Measurements from ENCODE around the gene JOSD2.

Gene JOSD2

DNA sequence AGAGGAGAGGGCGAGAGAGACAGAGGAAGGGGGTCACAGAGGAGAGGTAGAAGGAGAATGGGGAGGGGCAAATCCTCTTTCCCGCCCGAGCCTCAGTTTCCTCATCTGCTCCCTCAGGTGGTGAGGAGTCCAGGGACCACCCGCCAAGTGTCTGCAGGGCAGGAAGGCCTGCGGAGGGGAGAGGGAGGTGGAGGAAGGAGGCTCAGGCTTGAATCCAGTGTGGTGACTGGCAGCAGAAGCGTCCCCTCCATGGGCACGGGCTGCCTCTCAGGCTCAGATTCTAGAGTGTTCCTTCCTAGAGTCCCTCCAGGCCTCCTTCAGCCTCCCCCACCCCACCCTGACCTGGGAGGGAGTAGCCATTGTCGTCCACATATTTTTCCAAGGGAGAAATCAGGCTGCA lies 17.8 kb downstream of the JOSD2 start:
- Histone ChIP-seq H2AFZ (ENCODE audit: low read depth, low read length, severe bottlenecking) (no peak overlapping the region), H3K9me2 (replicated peaks; ENCODE audit: insufficient read depth, low read length) (no peaks in the 10 kb centered on the region), H3K9ac (ENCODE audit: low read length) (no peak overlapping the region), H3F3A (ENCODE audit: insufficient read depth) (no peaks in the 10 kb centered on the region), H3K9me3 (ENCODE audit: insufficient read depth, low read length) (no peaks in the 10 kb centered on the region), H3K36me3 (ENCODE audit: low read length) (no peaks in the 10 kb centered on the region), H3K27ac (ENCODE audit: low read depth, low read length) (no peak overlapping the region), H3K27me3 (ENCODE audit: low read length) (no peaks in the 10 kb centered on the region), H4K20me1 (ENCODE audit: low read depth, low read length) (no peaks in the 10 kb centered on the region), H3K4me3 (ENCODE audit: insufficient read depth, low read length, poor library complexity, severe bottlenecking) (no peak overlapping the region), H3K79me2 (ENCODE audit: insufficient read depth, low read length) (no peaks in the 10 kb centered on the region), H3K4me2 (ENCODE audit: low read depth, low read length, poor library complexity, severe bottlenecking) (no peak overlapping the region)
- TF ChIP-seq EZH2phosphoT487 (conservative IDR thresholded peaks at IDR 0.05; ENCODE audit: low read length): no peak
- TF ChIP-seq, protein P1, sequence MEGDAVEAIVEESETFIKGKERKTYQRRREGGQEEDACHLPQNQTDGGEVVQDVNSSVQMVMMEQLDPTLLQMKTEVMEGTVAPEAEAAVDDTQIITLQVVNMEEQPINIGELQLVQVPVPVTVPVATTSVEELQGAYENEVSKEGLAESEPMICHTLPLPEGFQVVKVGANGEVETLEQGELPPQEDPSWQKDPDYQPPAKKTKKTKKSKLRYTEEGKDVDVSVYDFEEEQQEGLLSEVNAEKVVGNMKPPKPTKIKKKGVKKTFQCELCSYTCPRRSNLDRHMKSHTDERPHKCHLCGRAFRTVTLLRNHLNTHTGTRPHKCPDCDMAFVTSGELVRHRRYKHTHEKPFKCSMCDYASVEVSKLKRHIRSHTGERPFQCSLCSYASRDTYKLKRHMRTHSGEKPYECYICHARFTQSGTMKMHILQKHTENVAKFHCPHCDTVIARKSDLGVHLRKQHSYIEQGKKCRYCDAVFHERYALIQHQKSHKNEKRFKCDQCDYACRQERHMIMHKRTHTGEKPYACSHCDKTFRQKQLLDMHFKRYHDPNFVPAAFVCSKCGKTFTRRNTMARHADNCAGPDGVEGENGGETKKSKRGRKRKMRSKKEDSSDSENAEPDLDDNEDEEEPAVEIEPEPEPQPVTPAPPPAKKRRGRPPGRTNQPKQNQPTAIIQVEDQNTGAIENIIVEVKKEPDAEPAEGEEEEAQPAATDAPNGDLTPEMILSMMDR (IDR thresholded peaks at IDR 0.05; ENCODE audit: insufficient read depth, low read length, poor library complexity, severe bottlenecking): no peak

DNA sequence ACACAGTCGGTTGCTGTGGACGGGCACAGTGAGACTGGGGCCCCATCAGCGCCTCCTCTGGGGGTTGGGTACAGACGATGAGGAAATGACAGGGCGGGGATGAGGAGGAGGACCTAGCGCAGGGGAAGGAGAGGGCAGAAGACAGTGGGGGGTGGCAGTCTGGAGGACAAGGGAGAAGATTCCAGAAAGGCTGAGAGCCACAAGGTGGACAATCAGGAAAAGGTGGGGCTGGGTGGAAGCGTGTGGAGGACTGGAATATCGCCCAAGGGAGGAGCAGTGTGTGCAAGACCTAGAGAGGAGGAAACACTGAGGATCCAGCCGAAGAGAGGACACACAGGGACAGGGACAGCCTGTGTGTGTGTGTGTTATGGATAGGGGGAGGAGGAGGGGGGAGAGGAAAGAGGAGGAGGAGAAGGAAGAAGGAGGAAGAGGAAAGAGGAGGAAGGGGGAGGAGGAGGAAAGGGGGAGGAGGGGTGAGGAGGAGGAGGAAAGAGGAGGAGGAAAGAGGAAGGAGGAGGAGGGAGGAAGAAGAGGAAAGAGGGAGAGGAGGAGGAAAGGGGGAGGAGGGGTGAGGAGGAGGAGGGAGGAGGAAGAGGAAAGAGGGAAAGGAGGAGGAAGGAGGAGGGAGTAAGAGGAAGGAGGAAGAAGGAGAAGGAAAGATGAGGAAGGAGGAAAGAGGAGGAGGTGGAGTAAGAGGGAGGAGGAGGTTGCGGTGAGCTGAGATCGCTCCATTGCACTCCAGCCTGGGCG lies 18.5 kb downstream of the JOSD2 start:
- Histone ChIP-seq H3K9ac (ENCODE audit: low read length) (no peak overlapping the region), H3K79me2 (ENCODE audit: insufficient read depth, low read length) (no peaks in the 10 kb centered on the region), H3F3A (ENCODE audit: insufficient read depth) (no peaks in the 10 kb centered on the region), H3K9me2 (replicated peaks; ENCODE audit: insufficient read depth, low read length) (no peaks in the 10 kb centered on the region), H3K4me3 (ENCODE audit: insufficient read depth, low read length, poor library complexity, severe bottlenecking) (no peak overlapping the region), H3K27ac (ENCODE audit: low read depth, low read length) (no peak overlapping the region), H4K20me1 (ENCODE audit: low read depth, low read length) (no peaks in the 10 kb centered on the region), H2AFZ (ENCODE audit: low read depth, low read length, severe bottlenecking) (no peak overlapping the region), H3K27me3 (ENCODE audit: low read length) (no peaks in the 10 kb centered on the region), H3K4me2 (ENCODE audit: low read depth, low read length, poor library complexity, severe bottlenecking) (no peak overlapping the region), H3K36me3 (ENCODE audit: low read length) (no peaks in the 10 kb centered on the region), H3K9me3 (ENCODE audit: insufficient read depth, low read length) (no peaks in the 10 kb centered on the region)
- TF ChIP-seq, protein P1 (IDR thresholded peaks at IDR 0.05; ENCODE audit: insufficient read depth, low read length, poor library complexity, severe bottlenecking): no peak
- TF ChIP-seq EZH2phosphoT487 (conservative IDR thresholded peaks at IDR 0.05; ENCODE audit: low read length): no peak

DNA sequence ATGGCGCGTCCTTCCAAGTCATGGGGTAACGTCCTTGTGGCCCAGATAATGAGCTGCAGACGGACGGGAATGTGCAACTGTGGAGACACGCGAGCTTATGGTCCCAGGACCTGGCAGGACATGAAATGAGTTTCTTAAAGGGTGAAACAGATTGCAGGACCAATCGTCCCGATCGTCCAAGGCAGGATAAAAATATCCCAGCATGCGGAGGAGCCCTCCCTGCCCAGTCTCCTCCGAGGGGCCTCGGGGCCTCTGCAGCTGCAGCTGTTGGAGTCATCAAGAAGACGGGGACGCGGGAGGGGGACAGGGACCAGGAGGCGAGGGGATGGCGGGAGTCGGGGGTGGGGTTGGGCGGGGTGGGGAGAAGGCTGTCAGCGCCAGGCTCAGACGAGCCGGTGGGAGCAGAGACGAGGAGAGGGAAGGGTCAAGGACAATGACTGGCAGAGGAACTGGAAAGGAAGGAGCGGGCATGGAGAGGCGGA lies 20.0 kb downstream of the JOSD2 start:
- no peaks in the 10 kb centered on the region for H3K9me2 ChIP-seq (replicated peaks; ENCODE audit: insufficient read depth, low read length)
- H3K27ac ChIP-seq (ENCODE audit: low read depth, low read length): no peak overlapping the region
- no peaks in the 10 kb centered on the region for H3F3A ChIP-seq (ENCODE audit: insufficient read depth)
- H3K4me2 ChIP-seq (ENCODE audit: low read depth, low read length, poor library complexity, severe bottlenecking): no peak overlapping the region
- no peaks in the 10 kb centered on the region for H3K27me3 ChIP-seq (ENCODE audit: low read length)
- H3K9ac ChIP-seq (ENCODE audit: low read length): no peak overlapping the region
- H2AFZ ChIP-seq (ENCODE audit: low read depth, low read length, severe bottlenecking): no peak overlapping the region
- H4K20me1 ChIP-seq (ENCODE audit: low read depth, low read length): no peaks in the 10 kb centered on the region
- H3K9me3 ChIP-seq (ENCODE audit: insufficient read depth, low read length): peaks cover 6% of the 10 kb centered on the region; the same call in 1 of the 2 replicates
- no peak overlapping the region for H3K4me3 ChIP-seq (ENCODE audit: insufficient read depth, low read length, poor library complexity, severe bottlenecking)
- H3K36me3 ChIP-seq (ENCODE audit: low read length): 0 out of 2 replicates have a peak, but pooled peaks cover 3% of the 10 kb centered on the region
- no peaks in the 10 kb centered on the region for H3K79me2 ChIP-seq (ENCODE audit: insufficient read depth, low read length)
- TF ChIP-seq, protein P1 (IDR thresholded peaks at IDR 0.05; ENCODE audit: insufficient read depth, low read length, poor library complexity, severe bottlenecking): no peak
- no peak for TF ChIP-seq EZH2phosphoT487 (conservative IDR thresholded peaks at IDR 0.05; ENCODE audit: low read length)

Data from SU-DHL-6 (cell line).